GM18498 (cell line): ENCODE measurements around the gene UBAC1.

Source experiments
- ATAC-seq: cut with Tn5 transposase; IDR thresholded peaks from one replicate; pipeline ENCODE4 v1.9.1; 2021; ENCODE audit warnings: mild to moderate bottlenecking, moderate library complexity; ENCODE audit not compliant: unreplicated experiment

The UBAC1 gene, protein sequence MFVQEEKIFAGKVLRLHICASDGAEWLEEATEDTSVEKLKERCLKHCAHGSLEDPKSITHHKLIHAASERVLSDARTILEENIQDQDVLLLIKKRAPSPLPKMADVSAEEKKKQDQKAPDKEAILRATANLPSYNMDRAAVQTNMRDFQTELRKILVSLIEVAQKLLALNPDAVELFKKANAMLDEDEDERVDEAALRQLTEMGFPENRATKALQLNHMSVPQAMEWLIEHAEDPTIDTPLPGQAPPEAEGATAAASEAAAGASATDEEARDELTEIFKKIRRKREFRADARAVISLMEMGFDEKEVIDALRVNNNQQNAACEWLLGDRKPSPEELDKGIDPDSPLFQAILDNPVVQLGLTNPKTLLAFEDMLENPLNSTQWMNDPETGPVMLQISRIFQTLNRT

DNA sequence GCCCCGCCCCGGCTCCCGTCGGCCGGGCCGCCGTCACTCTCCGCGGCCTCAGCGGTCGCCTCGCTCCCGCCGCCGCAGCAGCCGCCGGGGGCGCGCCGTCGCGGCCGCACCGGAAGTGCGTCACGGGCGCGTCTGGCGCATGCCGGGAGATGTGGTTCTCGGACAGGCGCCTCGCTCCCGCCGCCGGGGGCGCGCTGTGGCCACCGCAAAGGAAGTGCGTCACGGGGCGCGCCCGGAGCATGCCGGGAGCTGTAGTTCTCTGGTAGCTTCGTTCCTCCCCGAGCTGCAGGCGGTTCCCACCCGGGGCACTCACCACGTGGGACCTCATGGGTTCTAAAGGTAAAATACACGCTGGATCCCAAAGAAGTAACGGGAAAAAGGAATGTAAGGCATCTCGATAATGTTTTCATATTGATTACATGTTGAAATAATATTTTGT lies at the start of gene UBAC1:
TSS of gene UBAC1 (minus strand) at position 97 of the 439 bp plus-strand sequence. CDS start 211 bp downstream, outside the sequence.
- ATAC-seq = peak; percentile 90

GRCh38 chr9:136010615-136011361 lies 49.6 kb upstream of the UBAC1 start:
- no peak for ATAC-seq

GRCh38 chr9:136010176-136010575 lies 49.0 kb upstream of the UBAC1 start:
- no peak for ATAC-seq

DNA sequence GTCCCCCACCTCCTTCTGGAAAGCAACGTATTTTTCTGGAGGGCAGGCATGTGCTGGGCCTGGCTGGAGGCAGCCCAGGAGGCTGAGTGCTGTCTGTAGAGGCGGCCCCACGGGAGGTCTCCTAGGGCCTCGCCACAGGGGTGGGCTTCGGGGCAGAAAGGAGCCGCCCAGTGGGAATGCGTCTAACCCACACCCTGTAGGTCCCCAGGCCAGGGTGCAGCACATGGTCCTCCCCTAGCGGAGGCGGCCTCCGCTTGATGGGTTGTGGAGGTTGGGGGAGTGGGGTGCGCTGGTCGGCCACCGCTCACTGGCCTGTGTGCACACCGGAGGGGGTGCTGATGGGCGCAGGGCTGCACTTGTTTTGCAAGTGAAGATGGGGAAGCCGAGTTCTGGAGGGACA lies 48.3 kb upstream of the UBAC1 start:
- no peak for ATAC-seq

DNA sequence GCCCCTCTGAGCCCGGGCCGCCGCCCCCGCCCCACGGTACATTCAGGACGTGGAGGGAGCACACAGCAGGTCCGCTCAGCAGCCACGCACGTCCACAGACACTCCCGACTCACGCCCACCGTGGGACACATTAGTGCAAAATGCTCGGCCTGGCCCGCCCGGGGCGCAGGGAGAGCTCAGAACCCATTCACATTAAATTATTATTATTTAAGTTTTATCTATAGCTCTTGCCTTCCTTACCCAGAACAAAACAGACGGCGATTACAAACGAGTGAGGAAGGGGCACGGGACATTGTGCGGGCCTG lies 47.5 kb upstream of the UBAC1 start:
- ATAC-seq = no peak

GRCh38 chr9:136007934-136008692 lies 46.9 kb upstream of the UBAC1 start:
- ATAC-seq = no peak

GRCh38 chr9:136007276-136007933 lies 46.2 kb upstream of the UBAC1 start:
- ATAC-seq = no peak

DNA sequence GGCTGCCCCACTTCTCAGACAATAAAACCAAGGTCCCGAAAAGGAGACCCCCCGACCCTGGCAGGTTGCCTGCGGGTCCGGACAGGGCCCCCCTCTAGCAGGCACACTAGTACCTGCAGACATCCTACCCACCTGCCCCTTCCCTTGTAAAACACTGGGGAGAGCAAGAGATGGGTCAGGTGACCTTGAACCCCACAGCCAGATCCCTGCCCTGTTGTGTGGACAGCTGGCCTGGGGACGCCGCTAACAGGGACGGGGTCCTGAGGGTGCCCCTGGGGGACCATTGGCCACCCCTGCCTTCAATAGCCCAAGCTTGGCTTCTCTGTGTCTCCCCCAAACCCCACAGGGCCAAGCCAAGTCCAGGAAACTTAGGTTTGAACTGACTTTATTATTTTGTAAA lies 45.0 kb upstream of the UBAC1 start:
- no peak for ATAC-seq

GRCh38 chr9:136004712-136005111 lies 43.5 kb upstream of the UBAC1 start:
- no peak for ATAC-seq

GRCh38 chr9:136004219-136004618 lies 43.0 kb upstream of the UBAC1 start:
- no peak for ATAC-seq

DNA sequence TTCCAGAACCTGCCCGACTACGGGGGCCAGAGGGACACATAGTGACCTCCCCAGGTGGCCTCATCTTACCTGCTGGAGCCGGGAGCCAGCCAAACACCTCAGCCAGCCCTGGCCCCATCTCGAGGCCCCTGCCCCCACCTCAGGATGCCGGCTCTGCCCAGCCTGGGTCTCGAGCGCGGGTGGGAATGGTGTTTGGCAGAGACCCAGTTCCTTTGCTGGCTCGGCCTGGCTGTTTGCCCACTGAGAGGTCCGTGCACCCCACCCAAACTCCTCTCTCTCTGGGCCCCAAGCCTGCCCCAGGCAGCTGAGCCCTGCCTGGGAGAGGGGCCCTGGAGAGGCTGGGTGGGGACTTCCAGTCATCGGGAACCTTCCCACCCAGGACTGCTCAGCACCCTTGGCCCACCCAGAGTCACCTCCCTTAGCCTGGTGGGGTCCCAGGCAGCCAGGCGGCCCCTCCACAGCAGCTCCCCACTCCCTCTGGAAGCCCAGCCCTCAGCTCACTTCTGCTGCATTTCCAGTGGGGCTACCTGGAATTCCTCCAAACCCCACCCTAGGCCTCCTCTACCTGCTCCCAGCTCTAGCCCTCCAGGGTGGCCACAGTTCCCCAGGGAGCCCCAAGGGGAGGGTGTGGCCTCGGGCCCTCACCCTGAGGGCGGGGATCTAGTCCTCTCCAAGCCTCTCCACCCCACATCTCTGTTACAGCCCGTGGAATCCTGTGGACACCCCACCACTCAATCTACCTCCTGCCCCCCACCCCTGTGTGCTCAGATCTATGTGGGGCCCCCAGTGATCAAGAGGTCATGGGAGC lies 42.4 kb upstream of the UBAC1 start:
- ATAC-seq = no peak

GRCh38 chr9:136002881-136003280 lies 41.7 kb upstream of the UBAC1 start:
- ATAC-seq = no peak

GRCh38 chr9:136002215-136002614 lies 41.0 kb upstream of the UBAC1 start:
- ATAC-seq = no peak

DNA sequence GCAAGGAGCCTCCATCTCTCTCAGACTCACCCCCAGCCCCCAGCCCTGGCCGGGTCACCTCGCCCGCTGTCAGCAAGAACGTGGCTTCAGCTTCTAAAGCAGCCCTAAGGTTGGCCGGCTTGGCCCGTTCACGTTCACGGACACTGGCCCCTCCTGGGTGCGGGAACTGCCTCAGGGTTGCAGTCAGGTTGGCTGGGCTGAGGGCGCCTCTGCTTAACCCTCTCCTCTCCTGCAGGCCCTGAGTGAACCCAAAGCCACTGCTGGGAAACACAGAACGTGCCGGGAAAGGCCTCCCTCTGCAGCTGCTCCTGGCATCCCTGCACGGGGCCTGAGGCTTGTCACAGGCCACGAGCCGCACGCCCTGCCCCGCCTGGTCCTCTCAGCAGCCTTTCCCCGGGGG lies 40.1 kb upstream of the UBAC1 start:
- ATAC-seq = no peak

GRCh38 chr9:135998410-135999071 lies 37.4 kb upstream of the UBAC1 start:
- no peak for ATAC-seq

- ATAC-seq = no peak
Measured at GRCh38 chr9:135998016-135998380, 36.8 kb upstream of the UBAC1 start.

DNA sequence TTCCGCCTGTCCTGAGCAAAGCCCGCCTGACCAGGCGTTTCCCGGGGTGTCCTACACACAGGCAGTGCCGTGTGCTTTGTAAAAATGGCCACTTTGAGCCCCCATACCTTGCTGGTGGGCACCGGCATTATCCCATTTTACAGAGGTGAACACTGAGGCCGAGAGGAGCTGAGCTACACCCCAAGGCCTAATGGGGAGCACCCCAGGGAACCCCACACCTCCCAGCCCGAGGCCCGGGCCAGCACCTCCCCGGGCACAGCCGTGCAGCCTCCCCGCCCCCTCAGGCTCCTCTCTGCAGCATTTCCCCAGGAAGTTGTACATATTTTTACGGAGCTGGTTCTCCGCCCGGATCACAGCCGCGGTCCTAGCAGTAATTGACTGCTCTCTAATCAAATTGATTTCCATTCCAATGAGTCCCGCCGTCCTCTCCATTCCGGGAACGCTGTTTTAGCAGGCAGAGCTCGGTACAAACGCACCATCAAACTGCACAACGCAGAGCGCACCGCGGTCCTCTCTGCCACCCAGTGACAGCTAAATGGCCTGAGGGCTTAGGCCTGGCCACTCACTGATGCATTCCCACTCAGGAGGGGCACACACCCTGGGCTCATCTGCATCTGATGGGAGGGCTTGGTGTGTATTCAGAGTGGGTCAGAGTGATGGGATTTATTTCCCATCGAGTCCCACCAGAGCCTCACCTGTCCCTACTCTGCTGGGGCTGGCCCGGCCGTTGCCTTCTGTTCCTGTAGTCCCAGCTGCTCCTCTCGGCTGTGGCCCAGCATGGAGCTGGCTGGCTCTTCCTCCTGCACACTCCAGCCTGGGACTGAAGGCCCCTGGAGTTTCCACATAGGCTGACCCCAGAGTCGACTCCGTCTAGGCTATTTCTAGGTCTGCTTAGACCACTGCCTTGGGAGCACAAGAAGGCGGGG lies 36.2 kb upstream of the UBAC1 start:
- no peak for ATAC-seq

DNA sequence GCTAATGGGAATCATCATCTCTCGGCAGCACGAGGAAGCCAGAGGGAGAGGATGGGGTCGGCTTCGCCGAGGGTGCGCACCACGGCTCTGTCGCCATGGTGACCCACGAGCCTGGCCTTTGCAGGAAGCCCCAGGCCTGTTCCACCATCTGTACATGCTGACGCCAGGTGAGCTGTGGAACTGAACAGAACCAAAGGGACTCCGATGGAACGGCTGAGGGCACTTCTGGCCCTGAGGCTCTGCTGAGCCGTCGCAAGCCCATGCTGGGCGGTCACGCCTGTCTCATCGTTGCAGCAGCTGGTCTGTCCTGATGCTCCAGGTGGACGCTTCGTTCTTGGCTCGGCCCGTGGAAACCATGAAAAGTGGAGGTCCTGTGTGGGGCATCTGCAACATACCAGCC lies 34.6 kb upstream of the UBAC1 start:
- ATAC-seq = no peak
